Measurements from ENCODE around the gene TRIM2.
A peak's percentile ranks its signal among the peaks of the same experiment; 100 is the strongest.

TRIM2 gene

DNA sequence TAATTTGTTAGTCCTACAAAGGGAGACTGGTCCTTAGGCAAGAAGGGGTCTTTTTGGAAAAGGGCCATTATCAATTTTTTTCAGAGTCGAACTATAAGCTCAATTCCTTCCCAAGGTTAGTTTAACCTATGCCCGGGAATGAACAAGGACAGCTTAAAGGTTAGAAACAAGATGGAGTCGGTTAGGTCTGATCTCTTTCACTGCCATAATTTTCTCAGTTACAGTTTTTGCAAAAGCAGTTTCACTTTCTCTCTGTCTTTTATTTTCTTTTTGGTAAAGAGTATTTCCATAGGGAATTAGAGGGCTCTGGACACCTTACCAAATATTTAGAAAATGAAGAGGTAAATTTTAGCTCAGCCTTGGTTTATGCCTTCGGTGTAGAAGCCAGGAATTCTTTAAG, 64.1 kb downstream of the TRIM2 start:
- no peak overlapping the region for H3K9ac ChIP-seq (ENCODE audit: low read depth in 1 of 2, low read length in 2 of 2)

DNA sequence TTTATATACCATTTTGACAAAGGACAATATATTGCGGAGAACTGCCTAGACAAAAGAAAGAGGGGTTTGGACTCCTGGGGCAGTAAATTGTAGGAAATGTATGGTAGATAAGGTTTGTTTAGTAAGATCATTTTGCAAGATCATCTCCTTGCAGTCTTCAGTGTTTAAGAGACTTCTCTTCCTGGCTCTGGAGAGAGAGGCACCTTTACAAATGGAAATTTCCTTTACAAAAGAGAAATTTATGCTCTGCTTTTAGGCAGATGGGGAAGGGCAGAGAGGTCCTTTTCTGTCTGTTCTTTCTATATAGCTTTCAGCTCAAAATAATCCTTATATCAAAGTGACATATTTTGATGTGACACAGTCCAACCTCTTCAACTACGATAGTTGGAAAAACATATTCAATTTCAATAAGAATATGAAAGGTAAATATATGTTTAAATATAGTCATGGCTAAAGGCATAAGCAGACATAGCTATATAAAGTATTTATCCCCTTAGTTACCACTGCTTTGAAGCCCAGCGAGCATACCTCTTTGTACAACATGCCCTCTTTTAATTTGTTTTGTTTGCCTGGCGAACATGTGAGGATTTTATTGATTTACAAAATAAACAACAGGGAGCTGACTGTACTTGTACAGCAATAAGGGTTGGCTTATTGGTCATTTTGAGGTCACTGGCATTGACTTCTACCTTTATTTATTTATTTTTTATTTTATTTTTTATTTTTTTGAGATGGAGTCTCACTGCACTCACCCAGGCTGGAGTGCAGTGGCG, 65.2 kb downstream of the TRIM2 start:
- Histone ChIP-seq H3K9me3 (ENCODE audit: control insufficient read depth in 2 of 2, low read length in 2 of 2) (no peaks in the 10 kb centered on the region), H3K27ac (ENCODE audit: low read depth in 2 of 2, low read length in 2 of 2) (no peak overlapping the region), H3K36me3 (ENCODE audit: control insufficient read depth in 2 of 2, insufficient read depth in 2 of 2, low read length in 2 of 2) (peaks cover 6 to 11% of the 10 kb centered on the region in 2 donors), H3K4me3 (ENCODE audit: low read length in 2 of 2) (no peak overlapping the region), H3K9ac (ENCODE audit: low read depth in 1 of 2, low read length in 2 of 2) (no peak overlapping the region), H3K4me1 (ENCODE audit: control insufficient read depth in 2 of 2, insufficient read depth in 2 of 2, low read length in 2 of 2) (peaks cover 12 to 23% of the 10 kb centered on the region in 2 donors), H3K27me3 (ENCODE audit: control insufficient read depth in 2 of 2, insufficient read depth in 2 of 2, low read length in 2 of 2) (no peaks in the 10 kb centered on the region)

More for the DNA sequence above, 64.1 kb downstream of the TRIM2 start:
- H3K9me3 ChIP-seq (ENCODE audit: control insufficient read depth in 2 of 2, low read length in 2 of 2) = no peaks in the 10 kb centered on the region
- H3K36me3 ChIP-seq (ENCODE audit: control insufficient read depth in 2 of 2, insufficient read depth in 2 of 2, low read length in 2 of 2) = peaks cover 0 to 12% of the 10 kb centered on the region in 2 donors
- H3K27ac ChIP-seq (ENCODE audit: low read depth in 2 of 2, low read length in 2 of 2) = peak overlapping the region; percentile 57 to 74
- H3K4me3 ChIP-seq (ENCODE audit: low read length in 2 of 2) = no peak overlapping the region
- peaks cover 12 to 17% of the 10 kb centered on the region in 2 donors for H3K4me1 ChIP-seq (ENCODE audit: control insufficient read depth in 2 of 2, insufficient read depth in 2 of 2, low read length in 2 of 2)
- no peaks in the 10 kb centered on the region for H3K27me3 ChIP-seq (ENCODE audit: control insufficient read depth in 2 of 2, insufficient read depth in 2 of 2, low read length in 2 of 2)

GRCh38 chr4:153270361-153270760, 66.1 kb downstream of the TRIM2 start:
- H3K4me1 ChIP-seq (ENCODE audit: control insufficient read depth in 2 of 2, insufficient read depth in 2 of 2, low read length in 2 of 2) = peaks cover 12 to 32% of the 10 kb centered on the region in 2 donors
- H3K27ac ChIP-seq (ENCODE audit: low read depth in 2 of 2, low read length in 2 of 2) = no peak overlapping the region
- no peak overlapping the region for H3K4me3 ChIP-seq (ENCODE audit: low read length in 2 of 2)
- peaks cover 6 to 11% of the 10 kb centered on the region in 2 donors for H3K36me3 ChIP-seq (ENCODE audit: control insufficient read depth in 2 of 2, insufficient read depth in 2 of 2, low read length in 2 of 2)
- H3K27me3 ChIP-seq (ENCODE audit: control insufficient read depth in 2 of 2, insufficient read depth in 2 of 2, low read length in 2 of 2) = no peaks in the 10 kb centered on the region
- no peak overlapping the region for H3K9ac ChIP-seq (ENCODE audit: low read depth in 1 of 2, low read length in 2 of 2)
- H3K9me3 ChIP-seq (ENCODE audit: control insufficient read depth in 2 of 2, low read length in 2 of 2) = no peaks in the 10 kb centered on the region

DNA sequence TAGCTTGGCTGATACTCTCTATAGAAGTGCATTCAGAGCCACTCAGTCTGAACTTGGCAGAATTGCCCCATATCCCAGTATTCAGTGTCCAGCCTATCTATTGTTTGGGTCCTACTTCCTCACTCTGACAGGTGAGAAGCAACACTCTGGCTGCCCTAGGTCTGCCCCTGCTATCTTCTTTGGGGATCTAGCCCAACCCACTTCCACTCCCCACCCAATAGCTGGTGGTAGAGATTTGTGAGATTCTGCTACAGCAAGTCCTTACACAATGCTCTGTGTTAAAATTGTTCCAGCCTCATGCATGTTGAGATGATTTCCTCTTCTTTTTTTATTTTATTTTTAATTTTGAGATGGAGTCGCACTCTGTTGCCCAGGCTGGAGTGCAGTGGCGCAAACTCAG, 67.6 kb downstream of the TRIM2 start:
- Histone ChIP-seq H3K27me3 (ENCODE audit: control insufficient read depth in 2 of 2, insufficient read depth in 2 of 2, low read length in 2 of 2) (no peaks in the 10 kb centered on the region), H3K9ac (ENCODE audit: low read depth in 1 of 2, low read length in 2 of 2) (no peak overlapping the region), H3K27ac (ENCODE audit: low read depth in 2 of 2, low read length in 2 of 2) (no peak overlapping the region), H3K9me3 (ENCODE audit: control insufficient read depth in 2 of 2, low read length in 2 of 2) (no peaks in the 10 kb centered on the region), H3K4me1 (ENCODE audit: control insufficient read depth in 2 of 2, insufficient read depth in 2 of 2, low read length in 2 of 2) (peaks cover 10 to 37% of the 10 kb centered on the region in 2 donors), H3K36me3 (ENCODE audit: control insufficient read depth in 2 of 2, insufficient read depth in 2 of 2, low read length in 2 of 2) (peaks cover 8 to 14% of the 10 kb centered on the region in 2 donors), H3K4me3 (ENCODE audit: low read length in 2 of 2) (no peak overlapping the region)

DNA sequence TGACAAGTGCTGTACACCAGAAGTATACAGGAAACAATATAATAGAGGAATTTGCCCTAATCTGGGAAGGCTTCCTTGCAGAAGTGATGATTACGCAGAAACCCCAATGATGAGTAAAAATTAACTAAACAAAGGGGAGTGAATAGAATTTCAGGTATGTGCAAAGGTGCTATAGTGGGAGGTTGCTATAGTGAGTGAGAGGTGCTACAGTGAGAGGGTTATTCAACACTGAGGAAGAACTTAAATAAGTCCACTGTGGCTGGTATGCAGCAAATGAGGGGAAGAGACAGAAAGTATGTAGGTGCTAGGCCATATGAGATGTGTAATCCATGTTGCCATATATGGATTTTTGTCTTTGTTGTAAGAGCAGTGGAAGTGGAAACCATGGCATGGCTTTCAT, 69.5 kb downstream of the TRIM2 start:
- Histone ChIP-seq H3K27me3 (ENCODE audit: control insufficient read depth in 2 of 2, insufficient read depth in 2 of 2, low read length in 2 of 2) (no peaks in the 10 kb centered on the region), H3K4me3 (ENCODE audit: low read length in 2 of 2) (no peak overlapping the region), H3K36me3 (ENCODE audit: control insufficient read depth in 2 of 2, insufficient read depth in 2 of 2, low read length in 2 of 2) (peaks cover 20 to 21% of the 10 kb centered on the region in 2 donors), H3K4me1 (ENCODE audit: control insufficient read depth in 2 of 2, insufficient read depth in 2 of 2, low read length in 2 of 2) (peaks cover 0 to 25% of the 10 kb centered on the region in 2 donors), H3K9me3 (ENCODE audit: control insufficient read depth in 2 of 2, low read length in 2 of 2) (no peaks in the 10 kb centered on the region), H3K9ac (ENCODE audit: low read depth in 1 of 2, low read length in 2 of 2) (no peak overlapping the region), H3K27ac (ENCODE audit: low read depth in 2 of 2, low read length in 2 of 2) (no peak overlapping the region)

GRCh38 chr4:153274967-153275366, 70.7 kb downstream of the TRIM2 start:
- H3K27ac ChIP-seq (ENCODE audit: low read depth in 2 of 2, low read length in 2 of 2) = peak overlapping the region in 1 of 2 donors; percentile 62
- H3K4me3 ChIP-seq (ENCODE audit: low read length in 2 of 2) = no peak overlapping the region
- H3K9ac ChIP-seq (ENCODE audit: low read depth in 1 of 2, low read length in 2 of 2) = no peak overlapping the region
- H3K4me1 ChIP-seq (ENCODE audit: control insufficient read depth in 2 of 2, insufficient read depth in 2 of 2, low read length in 2 of 2) = peaks cover 0 to 20% of the 10 kb centered on the region in 2 donors
- H3K36me3 ChIP-seq (ENCODE audit: control insufficient read depth in 2 of 2, insufficient read depth in 2 of 2, low read length in 2 of 2) = peaks cover 20 to 23% of the 10 kb centered on the region in 2 donors
- no peaks in the 10 kb centered on the region for H3K9me3 ChIP-seq (ENCODE audit: control insufficient read depth in 2 of 2, low read length in 2 of 2)
- no peaks in the 10 kb centered on the region for H3K27me3 ChIP-seq (ENCODE audit: control insufficient read depth in 2 of 2, insufficient read depth in 2 of 2, low read length in 2 of 2)

GRCh38 chr4:153275380-153276276, 71.4 kb downstream of the TRIM2 start:
- H3K4me3 ChIP-seq (ENCODE audit: low read length in 2 of 2) = no peak overlapping the region
- H3K4me1 ChIP-seq (ENCODE audit: control insufficient read depth in 2 of 2, insufficient read depth in 2 of 2, low read length in 2 of 2) = peaks cover 0 to 20% of the 10 kb centered on the region in 2 donors
- no peaks in the 10 kb centered on the region for H3K27me3 ChIP-seq (ENCODE audit: control insufficient read depth in 2 of 2, insufficient read depth in 2 of 2, low read length in 2 of 2)
- peaks cover 21 to 24% of the 10 kb centered on the region in 2 donors for H3K36me3 ChIP-seq (ENCODE audit: control insufficient read depth in 2 of 2, insufficient read depth in 2 of 2, low read length in 2 of 2)
- peak overlapping the region in 1 of 2 donors; percentile 22 for H3K27ac ChIP-seq (ENCODE audit: low read depth in 2 of 2, low read length in 2 of 2)
- H3K9ac ChIP-seq (ENCODE audit: low read depth in 1 of 2, low read length in 2 of 2) = no peak overlapping the region
- no peaks in the 10 kb centered on the region for H3K9me3 ChIP-seq (ENCODE audit: control insufficient read depth in 2 of 2, low read length in 2 of 2)

DNA sequence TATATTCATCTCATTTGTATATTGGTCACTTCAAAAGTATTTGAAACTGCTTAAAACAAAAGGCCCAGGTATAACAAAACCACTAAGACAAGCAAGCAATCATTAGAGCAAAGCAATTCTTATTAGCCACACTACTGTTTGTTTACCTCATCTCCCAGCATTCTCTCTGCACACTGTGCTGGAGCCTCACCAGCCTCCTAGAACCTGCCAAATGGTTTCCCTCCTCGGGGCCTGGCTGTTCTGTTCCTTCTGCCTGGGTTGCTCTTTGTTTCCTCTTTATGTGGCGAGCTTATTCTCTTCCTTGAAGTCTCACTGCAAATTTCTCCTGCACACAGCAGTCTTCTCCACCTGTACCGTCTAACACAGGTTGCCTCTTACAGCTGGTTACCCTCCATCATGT, 72.7 kb downstream of the TRIM2 start:
- H3K27ac ChIP-seq (ENCODE audit: low read depth in 2 of 2, low read length in 2 of 2) = no peak overlapping the region

DNA sequence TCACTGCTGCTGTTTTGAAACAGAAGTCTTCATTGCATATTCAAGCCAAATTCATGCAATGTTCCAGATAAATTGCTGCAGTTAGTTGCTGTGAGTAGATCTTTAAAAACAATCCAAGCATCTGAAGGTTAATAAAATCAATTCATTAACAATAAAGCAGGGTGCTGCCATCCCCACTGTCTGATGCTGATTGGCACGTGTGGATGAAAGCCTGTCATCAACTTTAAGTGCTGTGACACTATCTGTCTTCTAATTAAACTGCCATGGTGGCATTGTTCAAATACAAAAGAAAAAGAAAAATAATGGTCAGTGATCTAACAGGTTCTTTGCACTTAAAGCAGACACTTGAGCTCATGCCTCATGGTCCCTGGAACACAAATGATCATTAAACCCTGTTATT, 77.2 kb downstream of the TRIM2 start:
- H3K27ac ChIP-seq (ENCODE audit: low read depth in 2 of 2, low read length in 2 of 2) = no peak overlapping the region
- H3K36me3 ChIP-seq (ENCODE audit: control insufficient read depth in 2 of 2, insufficient read depth in 2 of 2, low read length in 2 of 2) = peaks cover 9 to 27% of the 10 kb centered on the region in 2 donors
- H3K9ac ChIP-seq (ENCODE audit: low read depth in 1 of 2, low read length in 2 of 2) = no peak overlapping the region
- H3K4me3 ChIP-seq (ENCODE audit: low read length in 2 of 2) = no peak overlapping the region
- H3K27me3 ChIP-seq (ENCODE audit: control insufficient read depth in 2 of 2, insufficient read depth in 2 of 2, low read length in 2 of 2) = no peaks in the 10 kb centered on the region
- H3K4me1 ChIP-seq (ENCODE audit: control insufficient read depth in 2 of 2, insufficient read depth in 2 of 2, low read length in 2 of 2) = no peaks in the 10 kb centered on the region
- H3K9me3 ChIP-seq (ENCODE audit: control insufficient read depth in 2 of 2, low read length in 2 of 2) = no peaks in the 10 kb centered on the region

More for the DNA sequence above, 72.7 kb downstream of the TRIM2 start:
- Histone ChIP-seq H3K27me3 (ENCODE audit: control insufficient read depth in 2 of 2, insufficient read depth in 2 of 2, low read length in 2 of 2) (no peaks in the 10 kb centered on the region), H3K9me3 (ENCODE audit: control insufficient read depth in 2 of 2, low read length in 2 of 2) (no peaks in the 10 kb centered on the region), H3K9ac (ENCODE audit: low read depth in 1 of 2, low read length in 2 of 2) (no peak overlapping the region), H3K36me3 (ENCODE audit: control insufficient read depth in 2 of 2, insufficient read depth in 2 of 2, low read length in 2 of 2) (peaks cover 14 to 29% of the 10 kb centered on the region in 2 donors), H3K4me3 (ENCODE audit: low read length in 2 of 2) (no peak overlapping the region), H3K4me1 (ENCODE audit: control insufficient read depth in 2 of 2, insufficient read depth in 2 of 2, low read length in 2 of 2) (peaks cover 0 to 20% of the 10 kb centered on the region in 2 donors)

DNA sequence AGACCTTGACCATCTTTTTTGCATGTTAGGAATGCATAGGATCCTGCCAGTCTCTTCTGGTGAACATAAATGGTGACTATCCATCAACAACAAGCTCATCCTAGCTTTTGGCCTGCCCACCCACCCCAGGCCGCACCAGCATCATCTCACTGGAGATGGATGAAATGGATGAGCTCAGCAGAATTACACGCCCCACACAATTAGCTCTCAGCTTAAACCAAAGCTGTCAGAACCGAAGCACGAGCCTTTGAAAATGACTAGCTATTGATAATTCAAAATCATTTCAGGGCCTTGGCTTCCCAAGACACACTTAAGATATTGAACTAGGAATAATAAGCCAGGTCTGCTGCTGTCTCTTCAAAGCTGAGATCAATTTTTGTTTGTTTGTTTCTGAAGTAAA, 77.8 kb downstream of the TRIM2 start:
- Histone ChIP-seq H3K9ac (ENCODE audit: low read depth in 1 of 2, low read length in 2 of 2) (no peak overlapping the region), H3K9me3 (ENCODE audit: control insufficient read depth in 2 of 2, low read length in 2 of 2) (no peaks in the 10 kb centered on the region), H3K27ac (ENCODE audit: low read depth in 2 of 2, low read length in 2 of 2) (no peak overlapping the region), H3K27me3 (ENCODE audit: control insufficient read depth in 2 of 2, insufficient read depth in 2 of 2, low read length in 2 of 2) (no peaks in the 10 kb centered on the region), H3K4me1 (ENCODE audit: control insufficient read depth in 2 of 2, insufficient read depth in 2 of 2, low read length in 2 of 2) (no peaks in the 10 kb centered on the region), H3K4me3 (ENCODE audit: low read length in 2 of 2) (no peak overlapping the region), H3K36me3 (ENCODE audit: control insufficient read depth in 2 of 2, insufficient read depth in 2 of 2, low read length in 2 of 2) (peaks cover 7 to 25% of the 10 kb centered on the region in 2 donors)

Data from mucosa of rectum (tissue), 2 donors.